ENCODE data around the gene PLA2G2A.
"Not testable (repeated sequence)": the region's sequence is repeated elsewhere in the genome, so short reads cannot be mapped to it uniquely, and the experiment has no call there.

The PLA2G2A gene

GRCh38 chr1:19938472-19938871, 40.9 kb downstream of the PLA2G2A start:
- FAIRE-seq (no peak), DNase-seq (ENCODE audit: extremely low spot score, insufficient read length, low read depth) (no peak)

GRCh38 chr1:19936061-19936750, 43.2 kb downstream of the PLA2G2A start:
- no peak for DNase-seq (ENCODE audit: extremely low spot score, insufficient read length, low read depth)
- FAIRE-seq: no peak

GRCh38 chr1:19934336-19934735, 45.1 kb downstream of the PLA2G2A start:
- FAIRE-seq: no peak
- DNase-seq (ENCODE audit: extremely low spot score, insufficient read length, low read depth): no peak

GRCh38 chr1:19932866-19933265, 46.6 kb downstream of the PLA2G2A start:
- DNase-seq (ENCODE audit: extremely low spot score, insufficient read length, low read depth) (no peak), FAIRE-seq (no peak)

GRCh38 chr1:19927130-19927421, 52.3 kb downstream of the PLA2G2A start:
- not testable (repeated sequence) for FAIRE-seq; DNase-seq (ENCODE audit: extremely low spot score, insufficient read length, low read depth)

GRCh38 chr1:19926296-19927129, 52.9 kb downstream of the PLA2G2A start:
- FAIRE-seq: no peak

More at GRCh38 chr1:19926296-19927129, 52.9 kb downstream of the PLA2G2A start:
- DNase-seq (ENCODE audit: extremely low spot score, insufficient read length, low read depth): no peak
